ENCODE data around the gene ARMC7. TPM values are rescaled to one million over a fixed set of nuclear protein-coding genes. Genes with fewer than 3 reads are reported as not detected.

Gene ARMC7
- total RNA-seq, 2 donors from 2014 or later: 20.0 to 26.6 TPM

DNA sequence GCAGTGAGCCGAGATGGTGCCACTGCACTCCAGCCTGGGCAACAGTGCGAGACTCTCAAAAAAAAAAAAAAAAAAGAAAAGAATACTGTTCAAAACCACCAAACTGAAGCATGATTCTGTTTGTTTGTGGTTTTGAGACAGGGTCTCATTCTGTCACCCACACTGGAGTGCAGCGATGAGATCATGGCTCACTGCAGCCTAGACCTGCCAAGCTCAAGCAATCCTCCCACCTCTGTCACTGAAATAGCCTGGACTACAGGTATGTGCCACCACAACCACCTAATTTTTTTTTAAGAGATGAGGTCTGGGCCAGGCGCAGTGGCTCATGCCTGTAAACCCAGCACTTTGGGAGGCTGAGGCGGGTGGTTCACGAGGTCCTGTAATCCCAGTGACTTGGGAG is 68.7 kb downstream of the ARMC7 start:
- no peak overlapping the region for H3K4me3 Mint-ChIP-seq

More for the DNA sequence above, 68.7 kb downstream of the ARMC7 start:
- no peak for TF ChIP-seq CTCF (conservative IDR thresholded peaks at IDR 0.05)
- Mint-ChIP-seq H3K27ac (peak overlapping the region; percentile 44), H3K4me1 (peaks cover 9% of the 10 kb centered on the region), H3K27me3 (ENCODE audit: insufficient read depth) (no peaks in the 10 kb centered on the region), H3K36me3 (ENCODE audit: low read depth) (peaks cover 59% of the 10 kb centered on the region), H3K9me3 (no peaks in the 10 kb centered on the region)
- no peak for DNase-seq
- no peak overlapping the region for H3K27ac ChIP-seq (ENCODE audit: low read depth, low read length)
- H3K36me3 ChIP-seq (ENCODE audit: control insufficient read depth, insufficient read depth, low read length): peaks cover 72% of the 10 kb centered on the region
- H3K4me3 ChIP-seq (ENCODE audit: low read length): no peak overlapping the region
- 89 to 98% methylated on average over 5 to 6 of the region's 6 CpGs for WGBS, 2 experiments (ENCODE audit: insufficient coverage in 1 of 2, insufficient read length in 1 of 2)
- no peaks in the 10 kb centered on the region for H3K4me1 ChIP-seq (ENCODE audit: control insufficient read depth, insufficient read depth, low read length)
- no peaks in the 10 kb centered on the region for H3K9me3 ChIP-seq (ENCODE audit: control insufficient read depth, low read length)
- H3K27me3 ChIP-seq (ENCODE audit: control insufficient read depth, insufficient read depth, low read length, poor library complexity, severe bottlenecking): no peaks in the 10 kb centered on the region
- no peak overlapping the region for H3K9ac ChIP-seq (ENCODE audit: extremely low read depth, low read length, poor library complexity, severe bottlenecking)

Other genes with a start within 250 kb of the ARMC7 start
- gene FDXR, start 237.0 kb upstream of the ARMC7 start, total RNA-seq: 10 to 100 TPM; 17.3 to 19.4 TPM
- 1 to 10 TPM; 4.7 to 5.7 TPM for gene FADS6, start 216.3 kb upstream of the ARMC7 start, total RNA-seq
- under 1 TPM; 0.11 to 0.13 TPM for gene USH1G, start 186.7 kb upstream of the ARMC7 start, total RNA-seq
- gene OTOP2, start 185.7 kb upstream of the ARMC7 start, total RNA-seq: not detected
- not detected for gene OTOP3, start 174.1 kb upstream of the ARMC7 start, total RNA-seq
- gene HID1, start 137.2 kb upstream of the ARMC7 start, total RNA-seq: 10 to 100 TPM in 1 of 2 donors, 1 to 10 TPM in 1; 7.6 to 11.4 TPM
- gene CDR2L, start 122.3 kb upstream of the ARMC7 start, total RNA-seq: 10 to 100 TPM; 20.4 to 23.6 TPM
- gene MRPL58, start 97.3 kb upstream of the ARMC7 start, total RNA-seq: 10 to 100 TPM; 29.7 to 30.1 TPM
- gene ATP5PD, start 63.0 kb upstream of the ARMC7 start, total RNA-seq: 100 to 1,000 TPM; 244 to 295 TPM
- gene KCTD2, start 62.7 kb upstream of the ARMC7 start, total RNA-seq: 10 to 100 TPM; 27.7 to 32.8 TPM
- gene SLC16A5, start 22.0 kb upstream of the ARMC7 start, total RNA-seq: 10 to 100 TPM; 28.8 to 54.0 TPM
- 10 to 100 TPM; 69.1 to 80.3 TPM for gene NT5C, start 21.8 kb downstream of the ARMC7 start, total RNA-seq
- gene JPT1, start 44.5 kb downstream of the ARMC7 start, total RNA-seq: 100 to 1,000 TPM; 148 to 156 TPM
- gene SUMO2, start 73.0 kb downstream of the ARMC7 start, total RNA-seq: 100 to 1,000 TPM; 586 to 714 TPM
- 100 to 1,000 TPM; 105 to 117 TPM for gene NUP85, start 95.7 kb downstream of the ARMC7 start, total RNA-seq
- 10 to 100 TPM; 64.9 to 73.2 TPM for gene GGA3, start 151.6 kb downstream of the ARMC7 start, total RNA-seq
- gene MRPS7, start 151.9 kb downstream of the ARMC7 start, total RNA-seq: 10 to 100 TPM; 81.0 to 82.5 TPM
- 10 to 100 TPM; 17.9 to 28.6 TPM for gene MIF4GD, start 161.3 kb downstream of the ARMC7 start, total RNA-seq
- 10 to 100 TPM; 10.6 to 10.7 TPM for gene SLC25A19, start 179.5 kb downstream of the ARMC7 start, total RNA-seq